HUES64 (cell line): ENCODE data around the gene FASTK.
A peak's percentile ranks its signal among the peaks of the same experiment; 100 is the strongest.
"Not testable (repeated sequence)": the region's sequence is repeated elsewhere in the genome, so short reads cannot be mapped to it uniquely, and the experiment has no call there.

Experiments
- H3K27ac ChIP-seq: 2 replicates; pipeline ENCODE4 v1.7.0; 2013; ENCODE audit warnings: low read depth, low read length, inconsistent platforms
- H3K27me3 ChIP-seq: 2 replicates; pipeline ENCODE4 v1.6.1; 2013; ENCODE audit warnings: mild to moderate bottlenecking, low read length; ENCODE audit not compliant: insufficient read depth
- H3K36me3 ChIP-seq: 2 replicates; pipeline ENCODE4 v1.6.1; 2013; ENCODE audit warnings: mild to moderate bottlenecking, low read length; ENCODE audit not compliant: insufficient read depth
- H3K4me1 ChIP-seq: 2 replicates; pipeline ENCODE4 v1.6.1; 2013; ENCODE audit warnings: mild to moderate bottlenecking, low read length, moderate library complexity; ENCODE audit not compliant: insufficient read depth
- H3K4me3 ChIP-seq: 2 replicates; pipeline ENCODE4 v1.5.1; 2013; ENCODE audit warnings: mild to moderate bottlenecking, low read length, moderate library complexity
- H3K9ac ChIP-seq: 2 replicates; pipeline ENCODE4 v1.6.1; 2013; ENCODE audit warnings: mild to moderate bottlenecking, low read depth, low read length
- H3K9me3 ChIP-seq: 2 replicates; pipeline ENCODE4 v1.6.1; 2013; ENCODE audit warnings: low read depth, low read length; ENCODE audit not compliant: insufficient read depth
- WGBS: fragments of 150-250, 120-280 bp; methylation state at CpG from one replicate; pipeline ENCODE4 v1.1.7; 2013; ENCODE audit warnings: missing lambda C conversion rate; 5-methylcytosine and 5-hydroxymethylcytosine counted together

The FASTK gene

GRCh38 chr7:151028948-151029501 is 51.6 kb downstream of the FASTK start:
- peaks cover 18% of the 10 kb centered on the region for H3K4me1 ChIP-seq
- no peaks in the 10 kb centered on the region for H3K27me3 ChIP-seq
- H3K9me3 ChIP-seq = no peaks in the 10 kb centered on the region
- H3K36me3 ChIP-seq = no peaks in the 10 kb centered on the region
- peak overlapping the region; percentile 91 for H3K4me3 ChIP-seq
- peak overlapping the region; percentile 65; the same call in 1 of the 2 replicates for H3K9ac ChIP-seq
- WGBS = 66% methylated on average over 17 of the region's 17 CpGs
- H3K27ac ChIP-seq = no peak overlapping the region

- Histone ChIP-seq H3K9ac (peak within 1 kb of the TSS; percentile 65), H3K9me3 (no peaks in the 10 kb centered on the region)
Observed at GRCh38 chr7:151028131-151028947, 52.3 kb downstream of the FASTK start, which contains the start of gene ABCB8. Gene ABCB8 (plus strand): TSS chr7:151028450. CDS start chr7:151028516, 66 bp downstream.

GRCh38 chr7:151027728-151028130 is 52.9 kb downstream of the FASTK start:
- Histone ChIP-seq H3K4me1 (peaks cover 18% of the 10 kb centered on the region), H3K9ac (peak overlapping the region; percentile 36), H3K27ac (peak overlapping the region; percentile 66; the same call in 1 of the 2 replicates), H3K4me3 (peak overlapping the region; percentile 91)
- not testable (repeated sequence) for H3K9me3 ChIP-seq, H3K36me3 ChIP-seq, H3K27me3 ChIP-seq
- WGBS = 3% methylated on average over 16 of the region's 16 CpGs

More at GRCh38 chr7:151028131-151028947, 52.3 kb downstream of the FASTK start, which contains the start of gene ABCB8:
- Histone ChIP-seq H3K4me1 (peaks cover 18% of the 10 kb centered on the region), H3K4me3 (peak within 1 kb of the TSS; percentile 91), H3K36me3 (no peaks in the 10 kb centered on the region), H3K27ac (peak within 1 kb of the TSS; percentile 66; the same call in 1 of the 2 replicates), H3K27me3 (no peaks in the 10 kb centered on the region)
- WGBS = 1% methylated on average over 53 of the region's 53 CpGs

- Histone ChIP-seq H3K4me1 (peaks cover 18% of the 10 kb centered on the region), H3K27ac (peak overlapping the region; percentile 66; the same call in 1 of the 2 replicates), H3K9ac (peak overlapping the region; percentile 36; the same call in 1 of the 2 replicates), H3K4me3 (peak overlapping the region; percentile 91)
- H3K9me3 ChIP-seq, H3K36me3 ChIP-seq, H3K27me3 ChIP-seq: not testable (repeated sequence)
- 19% methylated on average over 19 of the region's 19 CpGs for WGBS
Observed at GRCh38 chr7:151026771-151027727, 53.6 kb downstream of the FASTK start.
